Stimulated activated CD8-positive, alpha-beta memory T cell treated with anti-CD3 and anti-CD28 coated beads, Interleukin-7, amount 100 ng/mL, for 4 hours (primary cell): ENCODE results near the gene UBASH3B.

Experiments used
- DNase-seq, 2 donors: peaks; one replicate each; pipeline ENCODE4 v3.0.0-alpha.2; 2020; ENCODE audit warnings: low read depth in 2 of 2

The UBASH3B gene

DNA sequence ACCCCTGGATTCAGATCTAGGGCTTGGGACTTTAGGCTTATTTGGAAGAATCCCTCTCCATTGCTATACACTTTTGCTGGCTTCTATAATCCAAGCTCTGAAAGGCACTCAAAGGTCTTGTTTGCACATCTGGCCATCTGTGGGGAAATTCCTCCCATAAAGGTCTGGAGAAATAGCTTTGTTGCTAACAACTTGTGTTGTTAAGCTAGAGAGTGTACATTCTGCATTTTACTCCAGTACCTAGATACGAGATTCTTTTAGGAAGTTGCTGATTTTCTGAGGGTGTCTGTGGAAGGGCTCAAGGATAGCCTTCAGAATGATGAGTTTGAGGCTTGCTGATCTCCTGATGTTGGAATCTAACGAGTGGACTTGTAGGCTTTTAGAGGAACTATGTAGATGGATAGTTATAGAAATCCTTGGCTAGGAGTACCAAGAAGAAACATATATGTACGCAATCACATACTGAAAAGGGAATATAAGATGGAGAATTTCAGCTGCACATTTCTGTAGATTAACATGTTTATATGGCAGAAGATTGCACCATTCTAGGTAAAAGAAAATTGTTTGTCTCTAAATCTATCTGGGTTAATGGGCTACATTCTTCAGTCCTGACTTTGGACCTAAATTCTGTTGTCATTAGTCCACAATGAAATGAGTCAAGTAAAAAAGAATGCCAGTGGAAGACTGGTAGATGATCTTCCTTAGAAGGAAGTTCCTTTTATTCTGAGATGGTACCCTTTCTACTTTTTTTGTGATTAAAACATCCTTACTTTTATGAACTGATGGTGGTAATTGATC lies 51.0 kb downstream of the UBASH3B start:
- DNase-seq: no peak

DNA sequence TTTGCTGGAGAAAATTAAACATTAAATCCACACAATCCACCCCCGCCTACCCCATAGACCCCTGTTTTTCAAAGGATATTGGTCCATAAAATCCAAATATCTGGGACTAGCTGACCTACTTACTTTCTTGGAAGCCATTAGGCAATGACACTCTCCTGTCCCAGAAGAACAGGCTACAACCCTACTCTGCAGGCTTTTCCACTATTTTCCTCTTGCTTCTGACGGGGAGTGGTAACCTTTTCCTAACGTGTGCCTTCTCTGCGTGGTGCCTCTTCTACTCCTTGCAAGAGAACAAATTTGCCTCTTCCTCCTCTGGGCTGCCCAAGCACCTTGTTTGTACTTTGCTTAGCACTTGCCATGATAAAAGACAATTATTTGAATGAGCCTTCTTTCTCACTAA lies 51.6 kb downstream of the UBASH3B start:
- no peak for DNase-seq

DNA sequence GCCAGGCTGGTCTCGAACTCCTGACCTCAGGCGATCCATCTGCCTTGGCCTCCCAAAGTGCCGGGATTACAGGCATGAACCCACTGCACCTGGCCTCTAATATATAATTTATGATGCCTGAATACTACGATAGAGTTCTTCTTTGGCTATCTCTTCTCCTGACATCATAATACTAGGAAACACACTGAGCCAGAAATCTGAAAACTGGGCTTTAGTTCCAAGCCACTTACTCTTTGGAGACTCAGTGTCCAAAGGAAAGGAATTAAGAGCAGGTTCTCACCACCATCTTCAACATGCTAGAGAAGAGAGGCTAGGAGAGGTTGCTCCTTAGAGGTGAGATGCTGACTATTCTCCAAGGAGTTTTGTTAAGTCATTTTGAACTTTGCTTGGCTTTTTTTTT lies 52.4 kb downstream of the UBASH3B start:
- no peak for DNase-seq

DNA sequence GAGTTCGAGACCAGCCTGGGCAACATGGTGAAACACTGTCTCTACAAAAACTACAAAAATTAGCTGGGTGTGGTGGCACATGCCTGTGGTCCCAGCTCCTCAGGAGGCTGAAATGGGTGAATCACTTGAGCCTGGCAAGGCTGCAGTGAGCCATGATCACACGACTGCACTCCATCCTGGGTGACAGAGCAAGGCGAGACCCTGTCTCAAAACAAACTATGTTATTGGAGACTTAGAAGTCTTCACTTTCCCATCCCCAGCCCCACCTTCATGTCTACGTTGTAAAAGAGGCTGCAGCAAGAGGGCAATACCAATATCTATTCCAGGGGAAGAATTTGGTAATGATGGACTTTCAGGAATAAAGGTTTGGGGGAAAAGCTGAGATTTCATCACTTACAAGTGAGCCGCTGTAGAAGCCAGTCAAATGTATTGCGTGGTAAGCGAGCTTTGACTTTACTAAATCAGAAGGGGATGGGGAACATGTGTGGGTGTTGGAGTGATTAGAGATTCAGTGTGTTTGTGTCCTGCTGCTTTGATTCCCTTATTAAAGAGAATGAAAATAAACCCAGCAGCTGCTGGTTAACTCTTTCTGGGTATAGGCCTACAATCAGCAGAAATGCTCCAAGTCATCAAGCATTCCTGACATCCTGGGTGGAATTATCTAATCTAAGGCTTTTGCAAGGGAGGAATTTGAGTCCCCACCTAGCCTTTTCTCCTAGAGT lies 53.7 kb downstream of the UBASH3B start:
- DNase-seq: no peak

DNA sequence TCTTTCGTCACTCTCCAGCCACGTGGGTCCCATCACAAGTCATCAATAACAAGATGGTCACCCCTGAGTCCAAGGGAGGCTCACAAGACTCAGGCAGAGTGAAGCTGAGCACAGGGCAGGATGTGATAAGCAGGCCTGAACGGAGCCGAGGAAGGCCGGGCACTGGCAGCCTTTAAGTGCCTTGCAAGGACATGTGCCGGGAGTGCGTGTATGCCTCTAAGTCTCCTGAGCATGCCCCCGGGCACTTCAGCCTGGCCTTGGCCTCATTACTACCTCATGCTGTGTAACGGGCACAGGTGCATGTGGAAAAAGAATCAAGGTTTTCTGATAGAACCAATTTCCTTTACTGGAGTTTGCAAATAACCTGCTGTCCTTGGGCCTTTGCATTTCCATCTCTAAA lies 55.8 kb downstream of the UBASH3B start:
- no peak for DNase-seq

DNA sequence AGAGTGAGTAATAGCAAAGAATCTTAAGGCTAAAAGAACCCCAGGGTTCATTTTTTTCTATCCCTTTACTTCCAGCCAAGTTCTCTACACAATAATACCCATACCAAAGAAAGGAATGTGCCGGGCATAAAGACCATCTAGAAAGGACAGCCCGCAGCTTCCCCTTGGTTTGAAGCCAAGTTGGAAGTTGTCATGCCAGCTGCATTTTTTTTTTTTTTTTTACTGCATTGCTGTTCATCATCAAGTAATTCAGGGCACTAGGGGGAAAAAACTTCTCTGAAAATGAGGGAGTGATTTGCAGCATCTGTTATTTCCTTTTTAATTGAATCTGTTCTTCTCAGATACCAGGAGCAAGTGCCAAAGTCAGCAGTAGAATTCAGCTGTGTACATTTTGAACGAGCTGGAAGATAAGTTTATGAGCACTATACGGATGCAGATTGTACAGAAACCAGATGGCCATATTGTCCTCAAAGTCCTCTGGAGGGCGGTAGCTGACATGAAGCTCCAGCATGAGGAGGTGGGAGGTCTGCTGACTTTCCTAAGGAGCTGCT lies 56.4 kb downstream of the UBASH3B start:
- DNase-seq: no peak

DNA sequence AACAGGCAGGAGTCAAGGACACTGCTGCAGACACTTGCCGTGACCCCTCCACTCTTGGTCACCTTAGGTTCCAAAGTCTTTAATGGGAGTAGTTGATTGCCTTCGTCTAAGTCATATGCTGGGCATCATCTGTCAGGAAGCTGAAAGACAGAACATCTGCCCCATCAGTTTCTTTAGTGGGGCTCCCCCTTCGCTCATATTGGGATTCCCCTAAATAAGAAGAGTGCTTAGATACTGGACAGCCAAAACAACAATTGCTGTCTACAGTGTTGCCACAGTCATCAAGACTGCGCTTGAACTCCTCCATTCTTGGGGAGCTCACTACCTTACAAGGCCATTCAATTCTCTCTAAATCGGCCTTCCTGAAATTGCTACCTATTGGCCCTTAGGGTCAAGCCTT lies 58.5 kb downstream of the UBASH3B start:
- no peak for DNase-seq

DNA sequence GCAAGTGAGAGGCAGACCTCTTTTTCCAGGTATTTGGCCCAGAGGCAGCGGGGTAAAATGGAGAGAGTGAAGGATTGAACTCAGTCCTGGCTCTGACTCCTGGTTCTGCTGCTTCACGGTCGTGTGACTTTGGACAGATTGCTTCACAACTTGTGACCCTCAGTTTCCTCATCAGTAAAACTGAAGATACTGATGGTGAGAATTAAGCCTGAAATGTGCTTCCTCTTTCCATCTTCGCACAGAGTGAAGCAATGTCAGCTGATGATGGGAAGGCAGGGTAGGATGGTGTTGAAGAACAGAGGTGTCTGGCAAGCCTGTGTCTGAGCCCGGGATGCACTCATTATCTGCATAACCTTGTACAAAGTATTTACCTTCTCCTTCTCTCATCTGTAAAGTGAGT lies 59.0 kb downstream of the UBASH3B start:
- DNase-seq: no peak

DNA sequence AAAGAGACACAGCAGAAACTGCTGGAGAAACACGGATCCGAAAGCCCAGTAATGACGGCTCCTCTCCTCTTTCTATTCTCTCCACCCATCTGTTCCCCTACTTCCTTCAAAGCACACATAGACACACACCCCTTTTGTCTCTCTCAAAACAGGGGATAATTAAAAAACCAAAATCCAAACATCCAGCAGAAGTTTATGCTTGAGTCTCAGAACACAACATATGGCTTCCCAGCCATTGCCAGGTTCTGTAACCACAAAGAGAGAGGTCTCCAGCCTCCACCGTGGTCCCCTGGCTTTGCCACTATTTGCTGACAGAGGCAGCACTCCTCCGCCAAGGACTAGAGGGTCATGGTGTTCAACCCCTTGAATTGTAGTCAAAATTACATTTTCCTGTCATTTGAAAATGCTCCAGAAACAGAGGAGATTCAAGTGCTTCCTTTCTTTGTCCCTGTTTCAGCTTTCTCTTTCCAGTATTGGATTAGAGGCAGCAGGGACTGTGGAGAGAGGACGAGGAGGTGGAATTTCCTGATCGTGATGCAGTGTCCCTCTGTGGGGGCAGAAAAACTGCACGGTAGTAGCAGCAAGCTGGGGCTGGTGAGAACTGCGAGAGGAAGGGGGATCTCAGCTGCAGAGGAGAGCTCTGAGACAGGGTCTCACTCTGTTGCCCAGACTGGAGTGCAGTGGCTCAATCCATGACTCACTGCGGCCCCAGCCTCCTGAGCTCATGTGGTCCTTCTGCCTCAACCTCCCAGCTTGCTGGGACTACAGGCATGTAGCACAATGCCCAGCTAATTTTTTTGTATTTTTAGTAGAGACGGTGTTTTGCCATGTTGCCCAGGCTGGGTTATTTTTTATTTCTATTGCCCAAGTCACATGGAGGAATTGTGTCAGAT lies 60.3 kb downstream of the UBASH3B start:
- DNase-seq: no peak

DNA sequence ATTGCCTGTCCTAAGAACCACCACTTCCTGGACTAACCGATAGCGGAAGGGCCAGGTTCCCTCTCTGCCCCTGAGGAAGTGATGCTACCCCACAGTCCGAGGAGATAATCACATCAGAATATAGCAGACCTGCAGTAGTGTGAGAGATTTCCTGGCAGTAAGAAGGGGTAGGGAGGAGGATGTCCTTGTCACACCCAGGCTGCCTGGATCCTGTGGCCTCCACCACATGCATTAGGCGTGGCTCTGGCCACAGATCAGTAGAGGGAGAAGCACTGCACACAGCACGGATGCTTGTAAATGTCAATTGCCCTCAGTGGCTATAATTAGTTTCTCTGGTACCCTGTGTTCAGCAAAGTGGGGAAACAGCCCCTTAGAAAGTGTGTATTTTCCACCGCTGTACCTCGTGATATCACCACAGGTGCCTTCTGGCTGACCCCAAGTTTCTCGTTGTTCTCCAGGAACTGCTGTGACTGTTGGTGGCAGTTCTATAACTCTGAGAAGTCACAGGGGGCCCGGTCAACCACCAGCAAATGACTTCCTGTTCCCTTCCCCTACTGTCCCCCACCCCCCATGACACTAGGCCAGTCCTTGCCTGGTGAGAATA lies 61.8 kb downstream of the UBASH3B start:
- DNase-seq: peak; percentile 38 to 51

DNA sequence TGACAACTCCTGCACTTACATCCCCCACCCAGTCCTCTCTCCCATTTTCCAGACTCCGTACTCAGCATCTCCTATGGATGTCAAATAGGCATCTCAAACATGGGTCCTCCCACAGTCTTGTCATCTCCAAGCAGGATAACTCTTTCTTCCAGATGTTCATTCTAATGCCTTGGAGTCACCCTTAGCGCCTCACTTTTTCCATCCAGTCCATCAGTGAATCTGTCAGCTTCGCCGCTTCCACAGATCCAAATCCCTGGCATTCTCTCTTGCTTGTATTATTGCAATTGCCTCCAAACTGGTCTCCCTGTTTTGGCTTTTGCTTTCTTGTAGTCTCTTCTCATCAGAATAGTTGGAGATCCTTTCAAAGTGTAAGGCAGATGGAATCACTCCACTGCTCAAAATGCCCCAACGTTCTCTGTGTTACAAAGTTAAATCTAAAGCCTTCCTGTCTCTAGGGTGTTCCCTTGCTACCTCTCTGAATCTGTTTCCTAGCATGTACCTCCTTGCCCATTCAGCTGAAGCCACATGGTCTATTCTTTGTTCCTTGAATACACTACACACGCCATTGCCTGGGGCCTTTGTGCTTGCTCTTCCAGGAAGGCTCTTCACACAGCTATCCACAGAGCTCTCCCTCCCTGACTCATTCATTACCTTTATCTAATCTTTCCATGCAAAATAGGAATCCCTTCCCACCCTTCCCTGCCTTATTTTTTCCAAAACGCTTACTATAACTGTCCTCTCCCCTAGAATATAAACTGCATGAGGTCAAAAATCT lies 64.8 kb downstream of the UBASH3B start:
- no peak for DNase-seq

DNA sequence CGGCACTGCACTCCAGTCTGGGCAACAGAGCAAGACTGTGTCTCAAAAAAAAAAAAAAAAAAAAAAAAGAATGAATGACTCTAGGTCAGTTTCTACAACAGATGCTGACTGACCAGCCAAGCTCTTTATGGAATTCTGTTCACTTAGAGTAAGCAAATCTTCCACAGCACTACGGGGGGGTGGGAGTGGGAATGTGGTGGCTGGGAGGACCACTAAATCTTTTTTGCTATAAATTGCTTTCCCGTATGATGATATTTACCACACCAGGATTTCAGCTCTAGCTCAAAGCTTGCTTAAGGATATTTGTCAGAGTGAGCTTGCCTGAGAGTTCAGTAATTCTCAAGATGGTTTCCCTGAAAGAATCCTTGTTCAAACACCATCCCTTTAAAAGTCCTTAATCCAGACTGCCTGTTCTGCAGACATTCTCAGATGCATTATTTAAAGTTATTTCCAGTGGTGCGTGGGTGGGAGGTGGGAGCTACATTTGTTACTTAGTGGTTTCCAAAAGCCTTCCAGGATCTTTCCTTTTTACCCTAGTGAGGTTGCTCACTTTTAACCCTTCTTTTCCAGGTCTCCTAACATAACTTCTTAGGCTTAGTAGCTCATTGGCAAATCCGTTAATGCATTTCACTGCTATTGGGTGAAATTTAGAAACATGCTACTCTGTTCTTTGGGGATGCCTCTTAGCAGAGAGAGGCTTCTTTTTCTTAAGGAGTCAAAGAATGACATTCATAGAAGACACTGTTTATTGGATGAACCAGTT lies 65.9 kb downstream of the UBASH3B start:
- no peak for DNase-seq

DNA sequence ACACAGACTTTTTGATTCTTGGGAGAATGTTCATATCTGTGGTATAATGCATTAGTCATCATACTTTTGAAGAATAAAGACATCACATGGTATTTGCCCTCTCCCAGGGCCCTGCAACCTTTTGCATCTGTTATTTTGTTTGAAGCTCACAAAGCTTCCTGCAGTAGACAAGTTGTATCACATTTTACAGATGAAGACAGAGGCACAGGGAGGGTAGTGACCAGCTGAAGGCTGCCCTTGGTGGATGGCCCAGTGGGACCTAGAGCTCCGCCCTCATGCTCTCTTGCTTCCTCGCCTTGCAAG lies 66.4 kb downstream of the UBASH3B start:
- no peak for DNase-seq

DNA sequence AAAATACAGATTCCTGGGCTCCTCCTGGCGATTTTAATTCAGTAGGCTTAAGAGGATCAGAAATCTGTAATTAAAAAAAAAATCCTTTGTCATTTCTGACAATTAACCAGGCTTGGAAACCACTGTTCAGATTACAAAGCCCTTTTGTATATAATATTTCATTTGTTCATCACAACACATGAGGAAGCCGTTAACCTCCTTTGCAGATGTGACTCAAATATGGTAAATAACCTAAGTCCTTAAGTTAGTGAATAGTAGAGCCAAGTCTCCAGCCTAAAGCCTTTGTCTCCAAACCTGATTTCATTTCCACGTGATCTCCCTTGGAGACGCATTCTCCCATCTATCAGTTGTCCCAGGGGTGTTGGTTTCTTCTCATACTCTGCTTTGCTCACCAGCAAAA lies 67.6 kb downstream of the UBASH3B start:
- no peak for DNase-seq

DNA sequence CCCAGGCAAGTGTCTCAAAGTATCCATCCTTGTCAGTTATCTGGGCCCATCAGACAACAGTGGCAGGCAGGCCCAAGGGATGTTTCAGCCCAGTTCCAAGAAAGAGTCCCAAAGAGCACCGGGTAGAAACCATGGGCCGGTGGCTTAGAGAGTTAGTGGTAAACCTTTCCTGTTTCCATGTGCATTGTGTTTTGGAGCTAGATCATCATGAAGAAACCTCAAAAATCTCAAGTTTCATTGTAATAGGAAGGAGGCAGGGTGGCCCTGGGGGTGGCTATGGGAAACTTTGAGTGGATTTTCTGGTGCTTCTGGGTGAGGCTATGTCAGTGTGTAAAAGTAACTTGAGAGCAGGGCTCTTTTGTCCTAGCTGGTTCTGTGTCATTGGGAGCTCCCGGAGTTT lies 68.1 kb downstream of the UBASH3B start:
- no peak for DNase-seq

DNA sequence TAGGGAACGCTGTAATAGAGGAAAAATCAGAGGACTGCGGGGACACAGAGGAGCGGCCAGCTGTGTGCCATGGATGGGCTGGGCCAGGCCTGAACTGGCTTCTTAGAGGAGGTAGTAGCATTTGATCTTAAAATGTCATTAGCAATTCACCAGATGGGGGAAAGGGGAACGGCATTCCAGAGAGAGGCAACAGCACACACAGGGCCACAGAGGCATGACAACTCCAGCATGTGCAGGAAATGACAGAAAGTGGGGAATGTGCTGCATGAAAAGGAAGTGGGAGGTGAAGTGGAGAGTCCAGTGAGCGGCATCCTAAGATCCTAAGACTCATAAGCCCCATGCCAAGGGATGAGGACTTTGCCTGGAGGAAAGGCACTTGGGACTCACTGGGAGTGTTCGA lies 69.0 kb downstream of the UBASH3B start:
- DNase-seq: no peak

DNA sequence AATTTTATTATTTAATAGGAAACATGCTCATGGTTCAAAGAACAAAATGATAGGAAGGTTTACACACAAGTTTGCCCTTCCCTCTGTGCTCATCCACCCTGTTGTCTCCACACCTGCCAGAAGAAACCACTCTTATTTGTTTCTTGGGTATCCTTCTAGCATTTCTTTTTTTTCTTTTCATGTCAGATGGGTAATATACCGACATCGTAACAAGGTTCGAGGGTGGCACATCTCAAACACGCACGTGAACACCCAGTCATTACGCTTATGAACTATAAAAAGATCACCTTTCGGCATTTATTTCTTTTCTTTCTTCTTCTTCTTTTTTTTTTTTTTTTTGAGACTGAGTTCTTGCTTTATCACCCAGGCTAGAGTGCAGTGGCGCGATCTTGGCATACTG lies 70.5 kb downstream of the UBASH3B start:
- no peak for DNase-seq

DNA sequence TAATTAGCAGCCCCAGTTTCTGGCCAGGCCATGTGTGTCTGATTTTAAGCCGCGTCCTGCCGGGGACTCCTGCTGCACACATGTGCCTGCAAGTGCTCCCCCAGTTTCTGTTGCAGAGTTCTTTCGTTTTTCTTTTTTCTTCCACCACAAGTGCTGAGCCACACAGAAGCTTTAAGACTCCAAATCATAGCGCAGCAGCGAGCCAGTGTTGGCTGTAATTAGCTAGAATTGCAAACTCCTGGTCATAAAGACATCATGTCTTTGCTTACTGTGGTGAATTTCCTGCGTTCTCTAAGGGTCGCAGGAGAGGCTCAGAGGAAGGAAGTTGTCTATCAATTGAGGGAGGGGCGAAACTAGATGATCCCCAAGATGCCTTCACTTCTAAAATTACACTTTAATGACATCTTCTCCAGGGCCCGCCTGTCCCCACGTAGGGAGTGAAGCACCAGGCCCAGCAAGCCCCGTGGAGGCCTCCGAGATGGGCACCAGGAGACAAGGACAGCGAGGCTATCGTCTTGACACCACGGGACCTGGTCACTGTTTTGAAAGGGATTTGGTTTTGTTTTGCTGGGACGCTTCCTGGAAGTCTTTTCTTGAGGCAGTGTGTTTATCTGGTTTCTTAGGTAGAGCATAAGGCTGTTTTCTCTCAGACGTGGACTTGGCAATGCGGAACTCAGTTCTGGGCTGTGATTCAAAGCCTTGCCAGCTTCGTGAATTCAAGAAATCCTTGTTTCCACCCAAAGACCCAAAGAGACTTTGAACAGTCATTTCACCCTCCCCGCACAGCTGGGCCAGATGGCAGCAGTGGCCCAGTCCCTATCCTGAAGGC lies 71.8 kb downstream of the UBASH3B start:
- peak in 1 of 2 donors; percentile 29 for DNase-seq

DNA sequence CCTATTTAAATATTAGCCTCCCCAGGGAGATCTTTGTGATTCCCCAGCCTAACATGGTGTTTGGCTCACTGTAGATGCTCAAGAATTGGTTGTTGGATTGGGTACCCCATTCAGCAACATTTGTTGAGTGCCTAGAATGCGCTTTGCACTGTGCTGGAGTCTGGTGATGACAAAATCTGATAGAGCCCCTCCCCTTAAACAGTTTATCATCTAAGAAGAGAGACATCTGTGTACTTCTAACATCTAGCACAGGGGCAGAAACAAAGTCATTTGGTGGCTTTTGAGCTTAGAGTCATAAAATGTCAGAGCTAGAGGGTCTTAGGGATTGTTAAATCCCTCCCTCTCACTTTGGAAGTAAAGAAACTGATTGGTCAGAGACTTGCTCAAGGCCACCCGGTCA lies 73.0 kb downstream of the UBASH3B start:
- no peak for DNase-seq
